ENCODE data around the gene PAXX.
"Not testable (repeated sequence)": the region's sequence is repeated elsewhere in the genome, so short reads cannot be mapped to it uniquely, and the experiment has no call there.

Gene PAXX

DNA sequence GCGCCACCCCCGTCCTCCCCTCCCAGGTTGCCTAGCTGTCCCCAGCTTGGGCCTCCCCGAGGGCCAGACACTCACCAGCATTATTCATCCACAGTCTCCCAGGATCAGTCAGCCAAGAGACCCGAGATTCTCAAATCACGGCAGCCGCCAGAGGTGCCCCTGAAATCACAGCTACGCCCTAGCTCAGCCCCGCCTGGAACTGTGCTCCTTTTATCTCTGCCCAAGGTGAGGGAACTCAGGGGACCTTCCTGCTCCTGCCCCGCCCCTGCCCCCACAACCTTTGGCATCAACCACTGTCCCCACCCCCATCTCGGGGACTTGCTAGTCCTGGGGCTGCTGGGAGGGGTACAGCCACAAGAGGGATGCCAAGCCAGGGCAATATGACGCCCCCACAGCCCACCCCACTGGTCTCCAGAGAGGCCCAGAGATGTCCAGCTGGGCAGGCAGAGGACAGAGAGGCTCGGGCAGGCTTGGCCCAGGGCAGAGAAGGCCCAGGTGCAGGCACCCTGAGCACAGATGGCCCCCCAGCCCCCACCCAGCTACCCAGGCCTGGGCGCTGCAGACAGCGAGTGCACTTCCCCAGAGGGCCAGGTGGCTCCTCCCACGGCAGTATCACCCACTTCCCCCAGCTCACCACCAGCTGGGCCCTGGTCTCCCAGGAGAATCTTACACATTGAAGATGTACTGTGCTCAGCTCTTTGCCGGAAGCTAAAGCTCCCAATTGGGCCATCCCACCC lies 39.9 kb downstream of the PAXX start, which contains the start of gene FUT7:
FUT7 (minus strand) TSS at position 185 of the 737 bp plus-strand sequence; CDS start at position 88, 97 bp downstream.
- DNase-seq (ENCODE audit: low read depth, low spot score): no peak

- no peak for DNase-seq (ENCODE audit: low read depth, low spot score)
These were observed 40.6 kb downstream of the PAXX start for GRCh38 chr9:137032858-137033257.

DNA sequence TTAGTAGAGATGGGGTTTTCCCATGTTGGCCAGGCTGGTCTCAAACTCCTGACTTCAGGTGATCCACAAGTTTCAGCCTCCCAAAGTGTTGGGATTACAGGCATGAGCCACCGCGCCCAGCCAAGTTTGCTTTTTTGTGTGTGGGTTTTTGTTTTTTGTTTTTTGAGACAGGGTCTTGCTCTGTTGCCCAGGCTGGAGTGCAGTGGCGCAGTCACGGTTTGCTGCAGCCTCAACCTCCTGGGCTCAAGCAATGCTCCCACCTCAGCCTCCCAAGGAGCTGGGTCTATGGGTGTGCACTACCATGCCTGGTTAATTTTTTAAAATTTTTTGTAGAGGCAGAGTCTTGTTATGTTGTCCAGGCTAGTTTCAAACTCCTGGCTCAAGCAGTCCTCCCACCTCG lies 41.3 kb downstream of the PAXX start:
- not testable (repeated sequence) for DNase-seq (ENCODE audit: low read depth, low spot score)

GRCh38 chr9:137034039-137034708 lies 42.0 kb downstream of the PAXX start:
- no peak for DNase-seq (ENCODE audit: low read depth, low spot score)

DNA sequence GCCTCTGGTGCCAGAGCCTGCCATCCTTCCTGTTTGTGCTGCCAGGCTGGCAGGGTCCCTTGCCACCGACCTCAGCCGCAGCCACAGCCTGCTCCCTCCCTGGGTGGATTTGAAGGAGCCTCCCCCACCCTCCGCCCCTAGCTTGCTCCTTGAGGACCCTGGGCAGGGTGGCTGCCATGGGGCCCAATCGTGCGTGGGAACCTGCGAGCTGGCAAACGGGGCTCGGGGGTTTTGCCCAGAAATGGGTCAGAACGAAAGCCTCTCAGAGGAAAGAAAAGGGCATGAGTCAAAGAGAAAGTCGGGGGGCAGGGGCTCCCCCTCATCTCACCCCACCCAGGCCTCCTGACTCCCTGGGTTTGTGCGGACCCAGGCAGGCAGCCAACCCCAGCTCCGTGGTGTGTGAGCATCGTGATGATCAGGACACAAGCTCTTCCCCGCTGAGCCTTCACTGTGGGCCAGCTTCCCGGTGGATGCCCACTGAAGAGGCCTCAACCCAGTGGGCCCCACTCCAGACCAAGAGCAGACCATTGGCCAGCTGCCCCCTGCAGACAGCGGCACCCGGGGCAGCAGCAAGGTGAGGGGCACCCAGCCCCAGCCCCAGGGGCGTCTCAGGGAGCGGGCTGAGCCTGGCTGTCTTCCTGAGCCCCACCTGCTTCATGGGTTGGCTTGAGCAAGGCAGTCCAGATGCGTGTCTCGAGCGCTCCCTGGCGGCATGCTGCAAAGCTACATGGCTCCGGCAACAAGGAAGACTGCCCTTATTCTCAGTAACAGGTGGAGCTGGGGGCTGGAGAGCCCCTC lies 42.7 kb downstream of the PAXX start:
- DNase-seq (ENCODE audit: low read depth, low spot score): no peak

- no peak for DNase-seq (ENCODE audit: low read depth, low spot score)
These were observed 43.2 kb downstream of the PAXX start for GRCh38 chr9:137035507-137035834.

DNA sequence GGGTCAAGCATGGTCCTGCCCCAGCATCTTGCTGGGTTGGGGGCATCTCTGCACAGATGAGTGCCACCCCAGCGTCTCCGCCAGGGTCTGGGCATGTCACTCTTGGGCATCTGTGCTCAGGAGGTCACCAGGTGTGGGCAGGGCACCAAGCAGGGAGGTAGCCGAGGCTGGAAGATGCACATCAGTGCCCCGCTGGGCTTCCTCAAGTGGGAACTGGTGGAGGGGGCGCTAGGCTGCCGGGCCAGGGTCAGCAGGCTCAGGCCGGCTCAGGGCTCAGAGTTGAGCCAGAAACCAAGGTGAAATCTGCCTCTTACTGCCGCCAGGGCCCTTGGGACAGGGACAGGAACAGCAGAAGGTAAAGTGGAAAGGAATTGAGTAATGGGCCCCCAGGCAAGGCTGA lies 43.7 kb downstream of the PAXX start:
- DNase-seq (ENCODE audit: low read depth, low spot score): no peak

GRCh38 chr9:137037035-137037434 lies 44.8 kb downstream of the PAXX start:
- no peak for DNase-seq (ENCODE audit: low read depth, low spot score)

DNA sequence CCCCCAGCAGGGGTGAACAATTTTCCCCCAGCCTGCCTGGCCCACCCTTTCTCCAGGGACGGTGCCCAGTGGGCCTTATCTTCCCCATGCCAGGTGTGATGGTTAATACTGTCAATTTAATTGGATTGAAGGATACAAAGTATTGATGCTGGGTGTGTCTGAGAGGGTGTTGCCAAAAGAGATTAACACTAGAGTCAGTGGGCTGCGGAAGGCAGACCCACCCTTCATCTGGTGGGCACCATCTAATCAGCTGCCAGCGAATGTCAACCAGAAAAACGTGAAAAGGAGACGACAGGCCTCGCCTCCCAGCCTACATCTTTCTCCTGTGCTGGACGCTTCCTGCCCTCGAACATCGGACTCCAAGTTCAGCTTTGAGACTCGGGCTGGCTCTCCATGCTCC lies 45.3 kb downstream of the PAXX start:
- DNase-seq (ENCODE audit: low read depth, low spot score): no peak

DNA sequence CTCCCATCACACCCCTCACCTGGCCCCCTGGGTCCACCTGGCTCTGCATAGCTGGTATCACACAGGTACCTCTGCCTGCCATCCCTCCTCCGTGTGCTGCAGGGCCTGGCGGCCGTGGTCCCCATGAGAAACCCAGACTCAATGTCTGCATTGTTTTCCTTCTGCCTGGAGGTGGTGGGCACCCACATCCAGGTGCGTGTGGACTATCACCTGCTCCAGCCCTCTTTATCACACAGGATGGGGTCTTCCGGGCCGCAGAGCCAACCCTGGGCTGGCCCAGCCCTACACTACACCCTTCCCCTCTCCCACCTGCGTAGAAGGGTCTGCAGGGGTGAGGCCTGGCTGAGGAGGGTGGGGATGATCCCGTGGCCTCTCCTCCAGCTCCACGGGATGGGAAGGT lies 46.7 kb downstream of the PAXX start:
- DNase-seq (ENCODE audit: low read depth, low spot score): no peak

DNA sequence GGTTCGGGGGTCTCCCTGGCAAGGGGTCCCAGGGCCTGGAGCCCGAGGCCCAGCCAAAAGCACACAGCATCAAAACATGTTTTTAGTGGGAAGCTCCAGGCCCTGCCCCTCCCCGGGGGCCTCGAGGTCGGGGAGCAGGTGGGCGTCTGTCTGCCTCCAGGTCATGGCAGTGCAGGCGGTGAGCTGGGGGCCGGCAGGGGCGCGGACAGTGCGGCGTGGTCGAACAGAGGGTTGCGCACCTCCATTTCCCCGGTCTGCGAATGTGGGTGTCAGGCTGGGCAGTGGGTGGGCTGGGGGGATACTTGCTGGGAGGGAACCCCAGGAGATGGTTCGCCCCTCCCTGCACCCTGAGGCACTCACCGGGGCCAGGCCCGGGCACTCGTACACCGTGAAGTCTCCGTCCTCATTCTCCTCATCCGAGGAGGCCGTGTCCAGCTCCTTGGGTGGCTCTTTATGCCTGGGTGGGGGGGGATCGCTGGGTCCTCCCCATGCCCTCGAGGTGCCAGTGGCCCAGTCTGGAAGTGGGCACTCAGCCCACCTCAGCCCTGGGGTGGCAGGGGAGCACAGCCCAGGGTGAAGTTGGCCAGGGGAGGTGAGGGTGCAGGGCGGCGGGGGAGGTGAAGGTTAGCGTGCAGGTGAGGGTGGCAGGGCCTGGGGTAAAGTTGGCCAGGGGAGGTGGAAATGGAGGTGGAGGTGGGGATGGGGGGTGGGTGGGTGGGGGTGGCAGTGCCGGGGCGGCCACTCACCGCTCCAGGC lies 47.6 kb downstream of the PAXX start:
- no peak for DNase-seq (ENCODE audit: low read depth, low spot score)

DNA sequence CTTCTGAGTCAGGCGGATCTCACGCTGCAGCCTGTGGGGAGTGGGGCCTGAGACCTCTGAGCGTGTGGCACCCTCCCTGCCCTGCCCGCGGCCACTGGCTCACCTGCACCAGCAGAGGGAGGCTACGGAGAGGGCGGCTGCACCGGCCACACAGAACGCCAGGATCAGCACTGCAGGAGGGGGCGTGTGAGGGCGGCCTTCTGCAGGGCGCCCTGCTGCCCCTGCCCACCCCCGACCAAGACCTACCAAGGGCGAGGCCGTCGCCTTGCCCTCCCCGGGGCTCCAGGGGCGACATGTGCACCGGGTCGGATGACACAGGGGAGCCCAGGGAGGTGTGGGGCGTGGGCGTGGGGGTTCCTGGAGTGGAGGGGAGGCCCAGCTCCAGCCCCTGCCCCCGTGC lies 48.3 kb downstream of the PAXX start:
- DNase-seq (ENCODE audit: low read depth, low spot score): no peak

DNA sequence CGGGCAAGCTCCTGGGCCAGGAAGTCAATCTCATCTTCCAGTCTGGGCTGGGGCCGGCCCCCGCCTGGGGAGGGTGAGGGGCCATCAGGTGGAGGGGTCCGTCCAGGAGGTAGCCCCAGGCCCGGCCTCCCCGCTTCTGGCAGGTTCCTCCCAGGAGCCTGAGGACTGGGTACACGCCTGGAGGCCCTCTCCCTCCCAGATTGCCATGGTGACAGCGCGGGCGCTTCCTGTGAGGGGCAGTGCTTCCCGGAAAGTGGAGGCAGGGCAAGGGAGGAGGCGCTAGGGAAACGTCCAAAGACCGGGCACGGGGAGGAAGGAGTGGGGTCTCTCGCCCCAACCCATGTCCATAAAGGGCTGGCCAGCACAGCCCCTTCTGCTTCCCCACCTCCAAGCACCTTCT lies 48.9 kb downstream of the PAXX start:
- no peak for DNase-seq (ENCODE audit: low read depth, low spot score)

DNA sequence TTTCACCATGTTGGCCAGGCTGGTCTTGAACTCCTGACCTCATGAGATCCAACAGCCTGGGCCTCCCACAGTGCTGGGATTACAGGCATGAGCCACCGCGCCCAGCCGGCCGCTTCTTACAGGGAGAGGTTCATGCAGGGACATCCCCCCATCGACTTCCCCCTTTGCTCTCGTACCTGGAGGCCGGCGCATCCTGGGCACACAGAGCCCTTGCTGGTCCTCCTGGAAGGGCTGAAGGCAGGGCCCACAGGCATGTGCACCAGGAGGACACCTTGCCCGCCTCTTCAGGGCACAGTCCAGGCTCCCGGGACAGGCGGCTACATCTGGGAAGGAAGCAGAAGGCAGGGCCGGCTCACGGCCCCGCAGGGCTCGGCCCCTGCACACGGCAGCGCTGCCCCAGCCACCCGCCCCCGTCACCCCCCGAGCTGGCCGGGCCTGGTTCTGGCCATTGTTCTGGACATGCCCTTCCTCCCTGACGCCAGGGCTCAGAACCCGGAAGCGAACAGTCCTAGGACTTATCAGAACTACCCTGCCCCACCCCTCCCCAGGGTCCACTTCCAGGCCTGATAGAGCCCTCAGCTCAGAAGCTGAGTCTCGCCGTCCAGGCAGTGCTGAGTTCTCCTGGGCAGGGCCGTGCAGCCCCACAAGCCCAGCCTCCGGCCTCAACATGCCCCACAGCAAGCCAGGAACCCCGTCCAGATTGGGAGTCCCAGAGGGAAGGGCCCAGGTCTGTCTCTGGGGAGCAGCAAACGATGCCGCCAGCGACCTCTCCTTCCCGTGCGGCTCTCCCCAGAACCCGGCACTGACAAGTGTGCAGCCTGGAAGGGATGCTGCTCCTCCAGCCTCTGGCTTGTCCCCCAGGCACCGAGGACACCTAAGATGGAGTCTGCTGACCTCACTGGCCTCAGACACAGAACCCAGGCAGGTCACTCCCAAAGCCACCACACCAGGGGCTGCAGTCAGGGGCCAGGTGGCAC lies 50.8 kb downstream of the PAXX start:
- DNase-seq (ENCODE audit: low read depth, low spot score): no peak

Measured in iPS DF 19.7 (cell line).